Fibroblast of mammary gland (primary cell): ENCODE results near the gene CALHM4.

Experiments used
- DNase-seq: peaks from one replicate; pipeline ENCODE4 v3.0.0-alpha.2; 2010; ENCODE audit warnings: low read depth
- H3K4me3 ChIP-seq: 2 replicates; pipeline ENCODE4 v1.5.1; 2011; ENCODE audit warnings: low read depth, mild to moderate bottlenecking, low read length, moderate library complexity; ENCODE audit not compliant: control insufficient read depth
- CTCF ChIP-seq: conservative IDR thresholded peaks from 2 replicates; pipeline ENCODE4 v1.5.1; 2011; ENCODE audit warnings: low read depth, low read length, inconsistent platforms; ENCODE audit not compliant: control insufficient read depth, insufficient read depth

The CALHM4 gene

GRCh38 chr6:116571683-116572000 lies 18.1 kb downstream of the CALHM4 start:
- DNase-seq, result no peak
- no peak for TF ChIP-seq CTCF
- H3K4me3 ChIP-seq, result peak overlapping the region; percentile 98

- peak overlapping the region; percentile 98 for H3K4me3 ChIP-seq
- TF ChIP-seq CTCF, result no peak
- DNase-seq, result peak; percentile 53
Observed at GRCh38 chr6:116572162-116572561, 18.6 kb downstream of the CALHM4 start.

- DNase-seq, result no peak
- no peak overlapping the region for H3K4me3 ChIP-seq
- TF ChIP-seq CTCF, result no peak
Observed at GRCh38 chr6:116575227-116575626, 21.7 kb downstream of the CALHM4 start.

GRCh38 chr6:116577486-116577885 lies 23.9 kb downstream of the CALHM4 start:
- H3K4me3 ChIP-seq, result no peak overlapping the region
- TF ChIP-seq CTCF, result no peak
- no peak for DNase-seq

- no peak overlapping the region for H3K4me3 ChIP-seq
- TF ChIP-seq CTCF, result no peak
- DNase-seq, result no peak
Observed at GRCh38 chr6:116578335-116578734, 24.8 kb downstream of the CALHM4 start.

GRCh38 chr6:116579143-116579542 lies 25.6 kb downstream of the CALHM4 start:
- TF ChIP-seq CTCF, result no peak
- DNase-seq, result no peak
- H3K4me3 ChIP-seq, result no peak overlapping the region

- no peak overlapping the region for H3K4me3 ChIP-seq
- no peak for TF ChIP-seq CTCF
- DNase-seq, result no peak
Observed at GRCh38 chr6:116580198-116580597, 26.6 kb downstream of the CALHM4 start.
